ENCODE results near the gene GTSE1. TPM values are rescaled to one million over a fixed set of nuclear protein-coding genes. Genes with fewer than 3 reads are reported as not detected.
"Not testable (repeated sequence)": the region's sequence is repeated elsewhere in the genome, so short reads cannot be mapped to it uniquely, and the experiment has no call there.

The GTSE1 gene
- total RNA-seq, 1 experiment from 2014 or later = 55.1 TPM

GRCh38 chr22:46260038-46260437, 36.6 kb upstream of the GTSE1 start:
- Mint-ChIP-seq H3K9me3 (ENCODE audit: unreplicated experiment) (no peaks in the 10 kb centered on the region), H3K4me3 (ENCODE audit: unreplicated experiment) (no peak overlapping the region), H3K27me3 (ENCODE audit: insufficient read depth, unreplicated experiment) (peaks cover 4% of the 10 kb centered on the region), H3K4me1 (ENCODE audit: low read depth, unreplicated experiment) (peaks cover 6% of the 10 kb centered on the region), H3K27ac (ENCODE audit: unreplicated experiment) (no peak overlapping the region), H3K36me3 (ENCODE audit: insufficient read depth, unreplicated experiment) (no peaks in the 10 kb centered on the region)
- peaks cover 6% of the 10 kb centered on the region for H3K9me3 ChIP-seq
- ChIA-PET POLR2A (no interaction called here), CTCF (no interaction called here)
- intact Hi-C loops (cut with micrococcal nuclease; ENCODE audit: unreplicated experiment) = no loop called here
- peaks cover 10% of the 10 kb centered on the region for H3K4me1 ChIP-seq
- no peak for TF ChIP-seq CTCF (IDR thresholded peaks at IDR 0.05; ENCODE audit: insufficient read depth in 1 of 2, low read depth in 1 of 2, low read length in 1 of 2, severe bottlenecking in 1 of 2, unreplicated experiment in 1 of 2)
- no peak for DNase-seq
- BruUV-seq (replicated peaks) = no TSS peak
- H3K36me3 ChIP-seq (ENCODE audit: control insufficient read depth, insufficient read depth, low read length) = no peaks in the 10 kb centered on the region
- H3K27me3 ChIP-seq (replicated peaks; ENCODE audit: control insufficient read depth, insufficient read depth, low read length) = no peaks in the 10 kb centered on the region
- no peak overlapping the region for H3K4me3 ChIP-seq (ENCODE audit: low read depth, low read length)

- Mint-ChIP-seq H3K4me3 (ENCODE audit: unreplicated experiment) (no peak overlapping the region), H3K27me3 (ENCODE audit: insufficient read depth, unreplicated experiment) (peaks cover 4% of the 10 kb centered on the region), H3K36me3 (ENCODE audit: insufficient read depth, unreplicated experiment) (peaks cover 3% of the 10 kb centered on the region), H3K27ac (ENCODE audit: unreplicated experiment) (no peak overlapping the region), H3K9me3 (ENCODE audit: unreplicated experiment) (peaks cover 6% of the 10 kb centered on the region), H3K4me1 (ENCODE audit: low read depth, unreplicated experiment) (no peaks in the 10 kb centered on the region)
- no peak for TF ChIP-seq CTCF (IDR thresholded peaks at IDR 0.05; ENCODE audit: insufficient read depth in 1 of 2, low read depth in 1 of 2, low read length in 1 of 2, severe bottlenecking in 1 of 2, unreplicated experiment in 1 of 2)
- H3K27me3 ChIP-seq (replicated peaks; ENCODE audit: control insufficient read depth, insufficient read depth, low read length) = no peaks in the 10 kb centered on the region
- H3K4me1 ChIP-seq = peaks cover 10% of the 10 kb centered on the region
- peaks cover 14% of the 10 kb centered on the region for H3K9me3 ChIP-seq
- ChIA-PET CTCF (no interaction called here), POLR2A (no interaction called here)
- intact Hi-C loops (cut with micrococcal nuclease; ENCODE audit: unreplicated experiment) = no loop called here
- DNase-seq = no peak
- no TSS peak for BruUV-seq (replicated peaks)
- no peaks in the 10 kb centered on the region for H3K36me3 ChIP-seq (ENCODE audit: control insufficient read depth, insufficient read depth, low read length)
- no peak overlapping the region for H3K4me3 ChIP-seq (ENCODE audit: low read depth, low read length)
These were observed 34.0 kb upstream of the GTSE1 start for GRCh38 chr22:46262449-46263215.

GRCh38 chr22:46263216-46263590, 33.5 kb upstream of the GTSE1 start, which contains the start of gene PKDREJ:
PKDREJ (minus strand) TSS chr22:46263343; CDS start chr22:46263322, 21 bp downstream.
- no TSS peak for BruUV-seq (replicated peaks)

GRCh38 chr22:46264520-46264919, 32.1 kb upstream of the GTSE1 start:
- BruUV-seq (replicated peaks); POLR2A ChIA-PET; intact Hi-C loops (cut with micrococcal nuclease; ENCODE audit: unreplicated experiment); H3K4me3 ChIP-seq (ENCODE audit: low read depth, low read length); H3K27me3 ChIP-seq (replicated peaks; ENCODE audit: control insufficient read depth, insufficient read depth, low read length); H3K4me1 Mint-ChIP-seq (ENCODE audit: low read depth, unreplicated experiment); DNase-seq; H3K27ac Mint-ChIP-seq (ENCODE audit: unreplicated experiment); H3K4me3 Mint-ChIP-seq (ENCODE audit: unreplicated experiment); H3K27me3 Mint-ChIP-seq (ENCODE audit: insufficient read depth, unreplicated experiment); H3K36me3 ChIP-seq (ENCODE audit: control insufficient read depth, insufficient read depth, low read length); H3K9me3 Mint-ChIP-seq (ENCODE audit: unreplicated experiment); CTCF ChIA-PET: not testable (repeated sequence)
- peaks cover 13% of the 10 kb centered on the region for H3K36me3 Mint-ChIP-seq (ENCODE audit: insufficient read depth, unreplicated experiment)
- H3K9me3 ChIP-seq = peaks cover 14% of the 10 kb centered on the region
- peaks cover 16% of the 10 kb centered on the region for H3K4me1 ChIP-seq

More at GRCh38 chr22:46263216-46263590, 33.5 kb upstream of the GTSE1 start, which contains the start of gene PKDREJ:
- Histone ChIP-seq H3K4me3 (ENCODE audit: low read depth, low read length) (no peak within 1 kb of the TSS), H3K27me3 (replicated peaks; ENCODE audit: control insufficient read depth, insufficient read depth, low read length) (no peaks in the 10 kb centered on the region), H3K9me3 (peaks cover 14% of the 10 kb centered on the region), H3K4me1 (peaks cover 10% of the 10 kb centered on the region), H3K36me3 (ENCODE audit: control insufficient read depth, insufficient read depth, low read length) (no peaks in the 10 kb centered on the region)
- CTCF ChIA-PET = no interaction called here
- TF ChIP-seq CTCF (IDR thresholded peaks at IDR 0.05; ENCODE audit: insufficient read depth in 1 of 2, low read depth in 1 of 2, low read length in 1 of 2, severe bottlenecking in 1 of 2, unreplicated experiment in 1 of 2) = no peak
- Mint-ChIP-seq H3K4me3 (ENCODE audit: unreplicated experiment) (no peak within 1 kb of the TSS), H3K36me3 (ENCODE audit: insufficient read depth, unreplicated experiment) (peaks cover 9% of the 10 kb centered on the region), H3K4me1 (ENCODE audit: low read depth, unreplicated experiment) (no peaks in the 10 kb centered on the region), H3K27ac (ENCODE audit: unreplicated experiment) (no peak within 1 kb of the TSS), H3K27me3 (ENCODE audit: insufficient read depth, unreplicated experiment) (no peaks in the 10 kb centered on the region), H3K9me3 (ENCODE audit: unreplicated experiment) (peaks cover 6% of the 10 kb centered on the region)
- intact Hi-C loops (cut with micrococcal nuclease; ENCODE audit: unreplicated experiment) = no loop called here
- POLR2A ChIA-PET = no interaction called here
- DNase-seq = no peak

- H3K4me3 Mint-ChIP-seq (ENCODE audit: unreplicated experiment); H3K4me1 Mint-ChIP-seq (ENCODE audit: low read depth, unreplicated experiment); H3K27me3 ChIP-seq (replicated peaks; ENCODE audit: control insufficient read depth, insufficient read depth, low read length); H3K4me3 ChIP-seq (ENCODE audit: low read depth, low read length); POLR2A ChIA-PET; H3K27ac Mint-ChIP-seq (ENCODE audit: unreplicated experiment); BruUV-seq (replicated peaks); H3K27me3 Mint-ChIP-seq (ENCODE audit: insufficient read depth, unreplicated experiment); CTCF ChIA-PET; DNase-seq; intact Hi-C loops (cut with micrococcal nuclease; ENCODE audit: unreplicated experiment); H3K36me3 ChIP-seq (ENCODE audit: control insufficient read depth, insufficient read depth, low read length); H3K9me3 Mint-ChIP-seq (ENCODE audit: unreplicated experiment): not testable (repeated sequence)
- peaks cover 13% of the 10 kb centered on the region for H3K36me3 Mint-ChIP-seq (ENCODE audit: insufficient read depth, unreplicated experiment)
- peaks cover 16% of the 10 kb centered on the region for H3K4me1 ChIP-seq
- H3K9me3 ChIP-seq = peaks cover 14% of the 10 kb centered on the region
These were observed 31.0 kb upstream of the GTSE1 start for GRCh38 chr22:46265627-46266026.
